NCI-H1436 treated with DMSO at 0.1 percent for 48 hours (cell line): ENCODE data around the gene NEK1.

Experiments
- DNase-seq: peaks from one replicate; lab custom pipeline; 2025; lab: John Stamatoyannopoulos, UW

NEK1 gene, protein sequence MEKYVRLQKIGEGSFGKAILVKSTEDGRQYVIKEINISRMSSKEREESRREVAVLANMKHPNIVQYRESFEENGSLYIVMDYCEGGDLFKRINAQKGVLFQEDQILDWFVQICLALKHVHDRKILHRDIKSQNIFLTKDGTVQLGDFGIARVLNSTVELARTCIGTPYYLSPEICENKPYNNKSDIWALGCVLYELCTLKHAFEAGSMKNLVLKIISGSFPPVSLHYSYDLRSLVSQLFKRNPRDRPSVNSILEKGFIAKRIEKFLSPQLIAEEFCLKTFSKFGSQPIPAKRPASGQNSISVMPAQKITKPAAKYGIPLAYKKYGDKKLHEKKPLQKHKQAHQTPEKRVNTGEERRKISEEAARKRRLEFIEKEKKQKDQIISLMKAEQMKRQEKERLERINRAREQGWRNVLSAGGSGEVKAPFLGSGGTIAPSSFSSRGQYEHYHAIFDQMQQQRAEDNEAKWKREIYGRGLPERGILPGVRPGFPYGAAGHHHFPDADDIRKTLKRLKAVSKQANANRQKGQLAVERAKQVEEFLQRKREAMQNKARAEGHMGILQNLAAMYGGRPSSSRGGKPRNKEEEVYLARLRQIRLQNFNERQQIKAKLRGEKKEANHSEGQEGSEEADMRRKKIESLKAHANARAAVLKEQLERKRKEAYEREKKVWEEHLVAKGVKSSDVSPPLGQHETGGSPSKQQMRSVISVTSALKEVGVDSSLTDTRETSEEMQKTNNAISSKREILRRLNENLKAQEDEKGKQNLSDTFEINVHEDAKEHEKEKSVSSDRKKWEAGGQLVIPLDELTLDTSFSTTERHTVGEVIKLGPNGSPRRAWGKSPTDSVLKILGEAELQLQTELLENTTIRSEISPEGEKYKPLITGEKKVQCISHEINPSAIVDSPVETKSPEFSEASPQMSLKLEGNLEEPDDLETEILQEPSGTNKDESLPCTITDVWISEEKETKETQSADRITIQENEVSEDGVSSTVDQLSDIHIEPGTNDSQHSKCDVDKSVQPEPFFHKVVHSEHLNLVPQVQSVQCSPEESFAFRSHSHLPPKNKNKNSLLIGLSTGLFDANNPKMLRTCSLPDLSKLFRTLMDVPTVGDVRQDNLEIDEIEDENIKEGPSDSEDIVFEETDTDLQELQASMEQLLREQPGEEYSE (N-terminal part only)

DNA sequence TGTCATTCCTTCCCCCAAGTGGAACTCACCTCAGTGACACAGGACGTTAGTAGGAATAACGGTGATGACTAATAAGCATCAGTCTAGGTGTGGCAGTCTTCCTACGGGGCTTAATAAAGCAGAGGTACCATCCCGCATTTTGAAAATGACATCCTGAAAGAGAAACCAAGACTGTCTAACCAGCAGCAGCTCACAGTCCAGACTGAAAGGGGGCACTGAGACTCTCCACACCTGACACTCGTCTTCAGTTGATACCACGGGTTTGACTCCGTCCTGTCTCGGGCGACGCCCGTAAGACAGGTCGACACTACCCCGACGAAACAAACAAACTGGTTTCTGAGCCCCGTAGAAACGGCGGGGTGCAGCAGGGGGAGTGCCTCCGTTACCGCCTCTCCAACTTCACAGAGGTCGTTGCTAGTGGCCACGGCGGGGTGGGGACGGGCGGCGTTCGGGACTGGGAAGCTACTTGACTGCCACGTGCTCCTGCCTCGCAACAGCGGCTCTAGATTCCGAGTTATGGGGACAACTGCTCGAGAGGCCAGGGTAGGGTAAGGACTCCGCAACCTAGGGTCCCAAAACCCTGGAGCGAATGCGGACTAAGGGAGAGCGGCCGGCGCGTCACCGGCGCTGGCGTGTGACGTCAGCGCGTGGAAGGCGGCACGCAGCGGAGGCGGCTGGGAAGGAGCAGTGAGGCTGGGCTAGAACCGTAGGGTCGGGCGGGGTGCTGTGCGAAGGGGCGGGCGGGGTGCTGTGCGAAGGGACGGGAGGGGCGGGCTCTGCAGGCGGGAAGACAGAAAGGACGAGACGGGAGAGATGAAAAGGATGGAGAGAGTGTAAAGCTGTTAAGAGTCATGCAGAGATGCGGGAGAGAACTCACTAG, at the start of gene NEK1:
NEK1 (minus strand) TSS at position 593 of the 880 bp plus-strand sequence. CDS start 9,953 bp downstream, outside the sequence.
- peak; percentile 19 for DNase-seq

DNA sequence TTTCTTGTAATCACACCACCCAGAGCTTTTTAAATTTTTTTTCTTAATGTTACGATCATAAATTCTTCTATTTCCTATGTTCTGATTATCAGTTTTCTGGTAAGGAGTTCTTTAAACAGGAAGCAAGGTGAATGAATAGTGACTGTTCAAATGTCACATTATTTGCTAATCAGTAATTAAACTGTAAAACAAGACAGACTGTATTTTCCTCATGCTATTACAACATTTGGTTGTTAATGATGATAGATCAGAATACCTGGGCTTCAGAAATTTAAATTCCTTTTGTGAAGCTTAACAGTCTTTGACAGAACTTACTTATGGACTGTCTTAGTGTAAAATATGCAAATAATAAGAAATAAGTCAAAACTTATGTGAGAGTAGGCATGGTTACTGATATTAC, 49.4 kb upstream of the NEK1 start:
- DNase-seq = no peak

DNA sequence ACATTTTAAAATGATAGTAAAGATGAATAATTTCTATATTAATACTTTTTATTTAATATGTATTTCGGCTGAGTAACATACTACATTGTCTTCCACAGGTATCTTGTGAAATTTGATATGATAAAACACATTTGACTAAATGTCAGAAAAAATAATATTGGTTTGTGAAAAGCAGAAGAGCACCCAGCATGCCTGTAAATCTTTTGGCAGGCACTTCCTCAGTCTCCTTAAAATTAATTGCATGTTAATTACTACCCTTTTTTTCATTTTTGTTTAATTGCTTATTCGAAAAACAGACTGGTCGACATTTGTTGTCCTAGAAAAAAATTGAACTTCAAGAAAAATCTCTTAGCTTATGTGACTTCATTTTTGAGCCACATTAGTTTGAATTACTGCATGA, 48.5 kb upstream of the NEK1 start:
- DNase-seq = no peak

DNA sequence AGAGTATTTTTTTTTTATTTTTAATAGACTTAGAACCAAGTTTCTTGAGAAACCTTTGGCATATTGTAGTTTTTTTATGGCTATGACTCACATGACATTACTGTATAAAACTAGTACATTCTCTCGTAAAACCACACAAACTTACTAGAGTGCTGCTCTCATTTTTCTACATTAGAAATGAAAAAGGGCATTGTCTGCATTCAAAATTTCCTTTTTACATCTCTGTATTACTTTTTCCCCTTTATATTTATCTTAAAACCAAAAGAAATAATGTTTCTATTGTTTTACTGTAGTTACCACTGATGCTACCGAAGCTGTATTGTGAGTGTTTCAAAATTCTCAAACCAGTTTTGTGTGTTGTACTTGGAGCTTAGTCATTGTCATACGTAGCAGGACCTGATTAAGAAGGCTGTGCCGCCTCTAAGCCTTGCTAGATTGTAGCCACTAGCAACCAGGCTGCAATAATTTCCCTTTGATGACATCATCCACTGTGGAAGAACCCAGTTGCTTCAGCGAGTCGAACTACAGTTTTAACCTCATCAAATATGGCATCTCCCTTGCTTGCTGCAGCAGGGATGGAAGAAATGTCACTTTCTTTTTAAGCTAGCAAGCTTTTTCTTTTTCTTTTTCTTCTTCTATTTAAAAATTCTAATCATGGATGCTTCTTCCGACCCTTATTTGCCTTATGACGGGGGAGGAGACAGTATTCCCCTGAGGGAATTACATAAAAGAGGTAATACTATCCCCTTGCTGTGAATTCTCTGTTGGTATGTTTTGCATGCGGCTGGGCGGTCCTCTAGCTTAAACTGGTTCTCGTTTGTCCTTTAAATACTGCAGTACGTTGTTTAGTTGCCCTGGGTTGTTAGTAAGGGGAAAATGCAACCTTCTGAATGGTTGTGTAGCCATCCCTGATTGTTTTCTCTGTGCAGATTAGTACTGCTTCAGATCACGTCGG, 47.6 kb upstream of the NEK1 start:
- DNase-seq = peak; percentile 91

DNA sequence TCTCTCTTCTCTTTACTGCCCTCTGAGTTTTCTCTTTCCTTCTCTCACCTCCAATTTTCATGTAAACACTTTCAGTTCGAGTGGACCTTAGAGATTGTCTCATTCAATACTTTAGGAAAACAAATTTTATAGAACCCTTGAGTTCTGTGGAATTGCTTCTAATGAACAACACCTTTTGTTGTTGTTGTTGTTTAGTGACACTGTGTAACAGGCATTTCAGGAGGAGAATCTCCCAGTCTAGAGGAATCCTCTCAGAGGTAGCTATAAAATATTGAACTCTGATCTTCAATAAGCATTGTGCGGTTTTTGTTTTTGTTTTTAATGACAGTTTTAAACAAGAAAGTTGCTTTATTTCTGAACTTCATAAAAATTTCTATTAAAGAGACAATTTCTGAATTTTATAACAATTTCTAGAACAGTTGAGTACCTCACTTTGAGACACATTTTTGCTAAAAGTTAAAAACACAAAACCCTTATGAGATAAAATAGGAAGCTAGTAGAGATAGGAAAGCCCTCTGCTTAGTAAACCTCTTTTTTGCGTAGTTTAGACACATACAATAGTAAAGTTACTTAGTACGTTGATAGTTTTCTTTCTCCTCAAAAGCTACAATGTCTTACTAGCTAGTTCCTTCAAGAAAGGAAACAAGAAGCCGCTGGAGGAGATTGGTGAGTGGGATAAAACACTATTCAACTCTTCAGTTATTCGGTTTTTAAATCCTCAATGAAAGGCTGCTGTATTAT, 46.8 kb upstream of the NEK1 start:
- no peak for DNase-seq

DNA sequence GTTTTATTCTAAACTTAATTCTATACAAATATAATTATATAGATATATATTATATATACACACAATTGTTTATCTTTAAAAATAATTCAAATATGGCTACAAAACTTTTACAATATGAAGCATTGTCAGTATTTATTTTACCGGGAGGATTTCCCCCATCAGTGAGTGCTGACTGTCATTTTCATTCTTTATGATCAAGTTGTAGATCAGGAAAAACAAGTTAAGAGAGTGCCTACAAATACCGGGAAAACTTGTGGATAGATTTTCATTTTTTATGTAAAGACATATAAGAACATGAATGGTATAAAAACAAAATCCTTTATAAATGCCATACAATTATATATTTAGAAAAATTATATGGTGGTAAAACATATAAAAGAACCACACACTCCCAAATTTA, 45.8 kb upstream of the NEK1 start:
- DNase-seq = no peak

DNA sequence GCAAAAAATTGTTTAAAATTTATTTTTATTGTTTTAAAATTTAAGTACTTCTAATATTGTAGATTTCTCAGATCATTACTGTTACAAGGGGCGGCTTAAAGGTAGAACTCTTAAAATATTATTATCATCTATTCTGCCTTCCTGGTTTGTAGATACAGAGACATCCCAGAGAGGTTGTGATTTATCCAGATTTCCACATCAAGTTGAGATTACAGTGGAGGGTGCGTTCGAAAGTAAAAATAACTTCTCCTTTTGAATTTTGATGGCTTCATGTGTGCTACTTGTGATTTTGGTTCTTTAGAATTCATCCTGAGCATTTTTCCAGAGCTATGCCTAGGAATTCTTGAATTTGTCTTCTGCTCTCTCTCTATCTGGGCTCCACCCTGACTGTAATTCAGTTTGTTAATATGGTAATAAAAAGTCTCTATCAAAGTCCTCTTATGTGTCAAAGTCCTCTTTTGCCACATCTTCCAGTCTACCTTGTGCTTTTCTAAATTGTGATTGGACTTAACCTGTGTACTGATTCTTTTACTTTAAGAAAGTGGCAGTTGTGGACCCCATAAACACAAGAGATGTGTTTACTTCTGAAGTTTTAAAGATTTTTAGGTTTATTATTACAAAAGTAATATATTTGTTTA, 45.2 kb upstream of the NEK1 start:
- DNase-seq = no peak

DNA sequence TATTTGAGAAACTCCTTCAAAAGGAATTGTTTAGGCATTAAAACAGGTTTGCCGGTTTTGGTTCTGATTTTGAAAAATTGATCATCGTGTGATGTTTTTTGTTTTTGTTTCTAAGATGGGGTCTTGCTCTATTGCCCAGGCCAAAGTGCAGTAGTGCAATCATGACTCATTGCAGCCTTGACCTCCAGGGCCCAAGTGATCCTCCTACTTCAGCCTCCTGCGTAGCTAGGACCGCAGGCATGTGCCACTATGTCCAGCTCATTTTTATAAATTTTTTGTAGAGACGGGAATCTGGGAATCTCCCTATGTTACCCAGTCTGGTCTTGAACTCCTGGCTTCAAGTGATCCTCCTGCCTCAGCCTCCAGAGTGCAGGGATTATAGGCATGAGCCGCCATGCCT, 43.0 kb upstream of the NEK1 start:
- DNase-seq = no peak

DNA sequence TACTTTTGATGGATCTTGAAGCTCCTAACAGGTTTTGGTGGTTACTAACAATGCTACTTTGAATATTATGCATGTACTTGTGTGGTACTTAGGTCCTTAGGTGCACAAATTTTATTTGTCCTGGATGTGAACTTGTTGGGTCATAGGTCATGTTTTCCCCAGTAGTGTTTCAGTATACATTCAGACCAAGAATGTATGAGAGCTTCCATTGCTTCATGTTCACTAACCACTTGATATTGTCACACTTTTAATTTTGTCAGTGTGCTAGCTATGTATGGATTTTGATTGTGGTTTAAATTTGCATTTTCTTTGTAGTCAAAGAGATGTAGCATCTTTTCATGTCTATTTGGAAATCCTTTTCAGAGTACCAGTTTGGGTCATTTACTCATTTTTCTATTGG, 40.2 kb upstream of the NEK1 start:
- DNase-seq = no peak

DNA sequence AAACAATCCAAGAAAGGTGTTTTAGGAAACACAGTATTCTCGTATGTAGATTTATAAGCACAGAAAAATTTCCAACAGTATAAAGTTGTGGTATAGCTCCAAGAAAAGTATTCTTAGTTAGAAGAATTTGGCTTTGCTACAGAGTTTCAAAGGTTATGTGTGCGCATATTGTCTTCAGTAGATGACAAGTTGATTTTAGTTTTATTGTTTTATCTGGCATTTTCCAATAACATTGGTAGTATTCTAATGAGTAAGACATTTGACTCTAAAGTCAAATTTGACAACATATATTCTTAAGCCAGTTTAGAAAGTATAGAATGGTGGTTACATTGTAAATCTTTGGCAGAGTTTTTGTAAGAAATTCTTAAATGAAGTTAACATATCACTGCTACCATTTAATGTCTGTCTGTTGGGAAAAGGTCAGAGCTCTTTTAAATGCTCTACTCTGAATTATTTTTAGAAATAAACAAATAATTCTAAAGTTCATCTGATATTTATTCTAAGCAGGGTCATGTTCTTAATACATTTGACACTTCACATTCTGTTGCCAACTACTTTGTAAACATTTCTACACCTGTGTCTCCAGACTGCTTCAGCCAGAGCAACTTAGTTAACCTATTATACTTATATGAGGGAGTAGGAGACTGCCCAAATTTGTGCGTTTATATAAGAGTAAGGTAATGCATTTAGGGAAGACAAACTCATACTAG, 38.0 kb upstream of the NEK1 start:
- no peak for DNase-seq

DNA sequence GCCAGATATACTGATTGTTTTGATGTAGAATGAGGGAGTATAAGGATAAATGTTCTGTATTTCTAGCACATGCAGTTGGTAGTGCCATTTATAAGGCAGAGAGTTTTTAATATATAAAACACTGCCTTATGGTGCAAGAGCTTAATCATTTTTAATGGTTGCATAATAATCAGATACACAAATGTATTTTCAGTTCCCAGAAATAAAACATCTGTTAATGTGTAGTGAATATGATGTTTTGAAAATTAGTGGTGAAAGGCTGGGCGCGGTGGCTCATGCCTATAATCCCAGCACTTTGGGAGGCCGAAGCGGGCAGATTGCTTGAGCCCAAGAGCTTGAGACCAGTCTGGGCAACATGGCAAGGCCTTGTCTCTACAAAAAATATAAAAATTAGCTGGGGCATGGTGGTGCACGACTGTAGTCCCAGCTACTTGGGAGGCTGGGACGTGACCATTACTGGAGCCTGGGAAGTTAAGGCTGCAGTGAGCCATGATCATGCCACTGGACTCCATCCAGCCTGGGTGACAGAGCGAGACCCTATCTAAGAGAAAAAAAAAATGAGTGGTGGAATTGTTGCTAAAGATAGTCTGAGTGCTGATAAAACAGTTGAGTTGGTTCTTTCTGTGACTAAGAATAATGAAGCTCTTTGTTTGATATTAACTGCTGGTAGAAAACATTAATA, 37.3 kb upstream of the NEK1 start:
- no peak for DNase-seq

DNA sequence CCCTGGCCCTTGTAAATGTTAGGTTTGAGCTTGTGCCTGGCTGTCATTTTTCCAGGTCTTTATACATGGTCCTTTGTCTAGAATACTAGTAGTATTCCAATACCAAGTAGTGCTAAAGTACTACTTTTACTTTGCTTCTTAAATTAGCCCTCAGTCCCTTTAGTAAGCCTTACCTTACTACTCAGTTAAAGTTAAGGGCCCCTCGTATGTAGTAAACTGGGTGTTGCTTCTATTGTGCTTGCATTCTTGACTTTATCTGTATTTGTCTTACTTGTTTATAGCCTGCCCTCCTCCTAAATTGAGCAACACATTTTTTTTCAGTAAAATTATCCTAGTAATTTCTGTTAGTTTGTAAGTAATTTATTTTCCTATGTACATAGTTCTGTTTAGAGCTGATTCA, 33.2 kb upstream of the NEK1 start:
- no peak for DNase-seq

DNA sequence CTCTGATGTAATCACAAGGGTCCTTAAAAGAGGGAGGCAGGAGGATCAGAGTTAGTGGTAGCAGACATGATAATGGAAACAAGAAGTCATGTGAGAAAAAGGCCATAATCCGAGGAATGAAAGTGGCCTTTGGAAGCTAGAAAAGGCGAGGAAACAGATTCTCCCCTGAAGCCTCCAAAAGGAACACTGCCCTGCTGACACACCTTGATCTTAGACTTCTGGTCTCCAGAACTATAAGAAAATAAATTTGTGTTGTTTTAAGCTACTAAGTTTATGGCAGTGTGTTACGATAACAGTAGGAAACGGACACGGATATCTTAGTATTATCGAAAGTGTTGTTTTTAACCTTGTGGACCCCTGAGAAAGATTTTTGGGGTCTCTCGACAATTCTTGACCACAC, 32.4 kb upstream of the NEK1 start:
- DNase-seq = no peak

DNA sequence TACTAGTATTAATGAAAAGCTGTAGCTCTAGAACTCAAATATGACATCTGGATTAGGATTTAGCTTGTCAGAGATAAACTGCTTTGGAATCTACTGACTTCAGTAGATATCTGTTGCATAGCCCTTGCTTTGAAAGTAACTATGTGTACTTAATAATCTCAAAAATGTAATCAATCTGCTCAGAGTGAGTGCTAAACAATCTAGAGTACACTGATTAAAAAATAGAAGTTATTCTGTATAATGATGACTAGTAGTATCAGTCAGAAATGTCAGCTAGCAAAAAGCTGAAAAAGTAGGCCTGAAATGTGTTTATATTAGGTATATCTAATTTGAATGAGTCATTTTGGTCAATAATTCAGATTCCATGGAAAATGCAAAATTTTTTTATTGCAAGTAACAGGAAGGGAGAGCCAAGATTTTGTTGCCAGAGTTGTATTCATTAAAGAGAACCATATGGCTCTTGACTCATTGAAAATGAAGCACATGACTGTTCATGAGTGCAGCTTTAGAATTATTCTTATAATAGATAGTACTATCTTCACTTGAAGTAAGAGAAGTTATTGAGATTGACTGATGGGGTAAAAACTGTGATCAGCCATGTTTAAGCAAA, 28.0 kb upstream of the NEK1 start:
- no peak for DNase-seq

DNA sequence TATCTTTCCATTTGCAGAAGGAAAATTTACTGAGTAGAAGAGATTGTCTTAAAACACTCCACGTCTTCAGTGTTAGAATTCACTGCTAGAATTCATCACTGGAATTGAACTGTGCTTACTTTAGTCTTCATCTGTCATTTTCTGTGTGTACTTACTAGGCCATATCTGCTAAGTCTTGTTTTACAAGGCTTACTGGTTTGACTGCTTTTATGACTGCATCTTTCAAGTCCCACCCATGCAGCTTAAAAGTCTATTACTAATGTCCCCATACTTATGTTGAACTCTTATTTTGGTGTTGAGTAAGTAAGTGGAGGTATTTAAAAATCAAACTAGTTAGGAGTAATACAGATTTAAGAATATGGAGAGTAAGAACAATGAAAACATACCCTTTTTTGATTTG, 22.6 kb upstream of the NEK1 start:
- DNase-seq = no peak

DNA sequence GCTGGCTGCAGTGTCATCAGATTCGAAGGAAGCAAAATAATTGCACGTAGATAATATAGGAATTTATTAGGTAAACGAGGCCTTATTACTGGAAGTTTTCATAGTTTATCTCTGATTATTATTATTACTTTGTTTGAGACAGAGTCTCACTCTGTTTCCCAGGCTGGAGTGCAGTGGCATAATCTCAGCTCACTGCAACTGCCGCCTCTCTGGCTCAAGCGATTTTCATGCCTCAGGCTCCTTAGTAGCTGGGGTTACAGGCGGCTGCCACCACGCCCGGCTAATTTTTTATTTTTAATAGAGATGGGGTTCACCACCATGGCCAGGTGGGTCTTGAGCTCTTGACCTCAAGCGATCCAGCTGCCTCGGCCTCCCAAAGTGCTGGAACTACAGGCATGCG, 20.5 kb upstream of the NEK1 start:
- DNase-seq = no peak

DNA sequence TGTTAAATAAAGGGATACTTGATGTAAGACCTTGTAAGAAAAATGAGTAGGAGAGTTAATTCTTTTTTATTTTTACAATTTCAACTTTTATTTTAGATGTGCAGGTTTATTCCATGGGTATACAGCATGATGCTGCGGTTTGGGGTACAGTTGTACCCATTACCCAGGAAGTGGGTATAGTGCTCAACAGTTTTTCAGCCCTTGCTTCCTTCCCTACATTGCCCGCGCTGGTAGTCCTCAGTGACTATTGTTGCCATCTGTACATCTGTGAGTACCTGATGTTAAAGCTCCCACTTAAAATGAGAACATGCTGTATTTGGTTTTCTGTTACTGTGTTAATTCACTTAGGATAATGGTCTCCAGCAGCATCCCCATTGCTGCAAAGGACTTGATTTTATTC, 17.7 kb upstream of the NEK1 start:
- DNase-seq = no peak

DNA sequence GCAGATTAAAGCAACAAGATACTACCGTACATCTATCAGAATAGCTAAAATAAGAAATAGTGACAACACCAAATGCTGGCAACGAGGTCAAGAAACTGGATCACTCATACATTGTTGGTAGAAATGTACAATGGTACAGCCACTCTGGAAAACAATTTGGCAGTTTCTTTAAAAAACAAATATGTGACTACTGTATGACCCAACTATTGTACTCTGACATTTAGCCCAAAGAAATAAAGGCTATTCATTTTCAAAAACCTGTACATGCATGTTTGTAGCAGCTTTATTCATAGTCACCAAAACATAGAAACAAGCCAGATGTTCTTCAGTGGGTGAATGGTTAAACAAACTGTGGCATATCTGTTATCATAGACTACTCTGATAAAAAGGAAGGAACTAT, 16.2 kb upstream of the NEK1 start:
- no peak for DNase-seq
